Stimulated activated CD8-positive, alpha-beta memory T cell treated with anti-CD3 and anti-CD28 coated beads, Interleukin-15, amount 100 ng/mL, for 1 hour (primary cell): ENCODE results near the gene RNF114.
A peak's percentile ranks its signal among the peaks of the same experiment; 100 is the strongest.

Source experiments
- DNase-seq: peaks from one replicate; pipeline ENCODE4 v3.0.0-alpha.2; 2020; ENCODE audit warnings: low read depth

RNF114 gene

DNA sequence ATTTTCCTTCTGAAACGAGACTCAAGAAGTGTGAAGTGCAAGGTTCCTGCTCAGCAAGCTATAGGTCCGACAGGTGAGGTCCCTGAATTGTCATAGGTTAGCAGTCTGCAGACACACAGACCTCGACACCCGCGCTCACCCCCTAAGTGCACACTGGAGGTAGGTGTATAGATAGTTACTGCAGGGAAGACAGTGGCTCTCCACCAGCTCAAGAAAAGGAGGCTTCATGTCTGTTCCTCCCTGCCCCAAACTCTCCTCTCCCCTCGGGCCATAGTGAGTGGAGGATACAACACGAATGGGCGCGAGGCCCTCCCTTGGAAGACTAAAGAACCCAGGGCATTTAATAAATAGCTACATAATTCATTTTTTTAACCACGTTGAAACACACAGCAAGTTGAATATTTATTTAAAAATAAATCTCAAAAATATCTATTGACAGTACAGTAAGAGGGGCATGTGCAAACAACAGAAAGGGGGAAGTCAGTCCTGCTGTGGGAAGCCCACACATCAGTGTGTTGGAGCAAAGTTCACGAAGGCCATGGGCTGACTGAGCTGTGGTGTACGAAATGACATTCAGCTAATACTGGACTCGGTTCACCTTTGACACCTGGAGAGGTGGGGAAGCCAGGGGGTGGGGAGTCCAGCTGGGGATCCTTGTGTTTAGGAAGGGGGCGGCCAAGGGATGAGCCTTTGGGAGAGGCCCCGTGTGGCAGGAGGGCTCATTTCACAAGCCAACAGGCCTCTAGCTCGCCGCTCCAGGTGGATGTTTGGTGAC, 31.6 kb upstream of the RNF114 start:
- DNase-seq: no peak

DNA sequence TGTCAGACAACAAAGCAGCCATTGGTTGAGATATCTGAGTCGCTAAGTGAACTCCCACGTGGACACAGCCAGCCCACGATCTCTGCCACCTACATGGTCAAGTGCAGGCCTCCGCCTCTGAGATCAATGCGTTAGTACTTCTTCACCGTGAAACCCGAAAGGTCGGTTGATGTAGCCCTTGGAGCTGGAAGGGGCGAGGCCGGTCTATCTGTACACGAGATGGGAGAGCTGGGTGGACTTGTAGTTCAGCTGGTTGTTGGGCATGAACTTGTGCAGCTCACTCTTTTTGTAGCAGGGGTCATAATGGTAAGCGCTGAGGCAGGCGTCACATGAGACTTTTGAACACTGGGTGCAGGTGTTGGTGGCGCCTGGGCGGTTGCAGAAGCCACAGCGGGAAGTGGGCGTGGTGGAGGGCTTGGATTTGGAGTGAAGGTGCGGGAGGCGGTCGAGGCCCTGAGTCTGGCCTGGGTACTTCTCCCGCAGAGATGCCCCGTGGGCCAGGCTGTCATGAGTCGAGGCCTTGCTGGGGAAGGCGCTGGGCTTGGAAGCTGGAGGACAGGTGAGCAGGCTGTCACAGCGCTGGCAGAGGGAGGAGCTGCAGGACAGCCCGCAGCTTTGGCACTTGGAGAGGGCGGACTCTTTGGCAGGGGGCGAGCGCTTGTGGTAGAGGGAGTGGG, 30.6 kb upstream of the RNF114 start:
- no peak for DNase-seq

DNA sequence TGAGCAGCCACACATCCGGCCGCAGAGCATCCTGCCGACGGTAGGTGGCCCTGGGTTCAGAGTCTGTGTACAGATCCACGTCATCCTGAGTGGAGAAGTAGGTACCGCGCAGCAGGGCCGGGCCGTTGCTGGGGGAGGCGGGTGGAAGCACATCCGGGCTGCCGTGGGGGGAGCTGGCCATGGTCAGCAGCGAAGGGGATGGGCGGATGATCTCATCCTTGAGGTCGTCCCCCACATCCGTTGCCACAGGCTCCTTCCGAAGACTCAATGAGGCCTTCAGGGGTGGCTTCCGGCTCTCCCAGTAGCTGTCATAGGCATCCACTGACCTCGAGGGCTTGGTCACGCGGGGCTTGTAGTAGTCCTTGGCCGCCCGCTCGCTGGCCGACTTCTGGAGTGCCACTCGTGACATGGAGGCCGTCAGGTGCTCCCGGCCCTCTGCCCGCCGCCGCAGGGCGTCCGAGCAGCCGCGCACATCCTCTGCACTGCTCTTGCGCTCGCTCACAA, 30.0 kb upstream of the RNF114 start:
- no peak for DNase-seq

DNA sequence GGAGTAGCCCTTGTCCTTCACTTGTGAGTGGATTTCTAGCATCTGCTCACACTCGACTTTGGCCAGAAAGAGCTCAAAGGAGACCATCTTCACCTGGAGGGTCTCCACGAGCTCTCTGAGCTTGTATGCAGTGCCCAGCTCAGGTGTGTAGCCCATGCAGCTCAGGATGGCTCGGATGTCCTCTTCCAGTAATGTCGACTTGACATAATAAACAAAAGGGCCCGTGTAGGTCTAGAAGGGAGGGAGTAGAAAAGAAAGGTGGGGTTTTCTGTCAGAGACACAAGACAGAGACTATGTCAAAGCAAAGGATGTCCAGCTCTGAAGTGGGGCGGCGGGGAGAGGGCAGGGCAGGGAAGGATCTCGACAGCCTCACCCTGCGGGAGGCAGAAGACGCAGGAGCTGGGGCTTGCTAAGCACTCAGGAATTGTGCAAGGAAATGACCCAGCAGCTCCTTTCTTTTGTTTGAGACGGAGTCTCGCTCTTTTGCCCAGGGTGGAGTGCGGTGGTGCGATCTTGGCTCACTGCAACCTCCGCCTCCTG, 29.5 kb upstream of the RNF114 start:
- no peak for DNase-seq

DNA sequence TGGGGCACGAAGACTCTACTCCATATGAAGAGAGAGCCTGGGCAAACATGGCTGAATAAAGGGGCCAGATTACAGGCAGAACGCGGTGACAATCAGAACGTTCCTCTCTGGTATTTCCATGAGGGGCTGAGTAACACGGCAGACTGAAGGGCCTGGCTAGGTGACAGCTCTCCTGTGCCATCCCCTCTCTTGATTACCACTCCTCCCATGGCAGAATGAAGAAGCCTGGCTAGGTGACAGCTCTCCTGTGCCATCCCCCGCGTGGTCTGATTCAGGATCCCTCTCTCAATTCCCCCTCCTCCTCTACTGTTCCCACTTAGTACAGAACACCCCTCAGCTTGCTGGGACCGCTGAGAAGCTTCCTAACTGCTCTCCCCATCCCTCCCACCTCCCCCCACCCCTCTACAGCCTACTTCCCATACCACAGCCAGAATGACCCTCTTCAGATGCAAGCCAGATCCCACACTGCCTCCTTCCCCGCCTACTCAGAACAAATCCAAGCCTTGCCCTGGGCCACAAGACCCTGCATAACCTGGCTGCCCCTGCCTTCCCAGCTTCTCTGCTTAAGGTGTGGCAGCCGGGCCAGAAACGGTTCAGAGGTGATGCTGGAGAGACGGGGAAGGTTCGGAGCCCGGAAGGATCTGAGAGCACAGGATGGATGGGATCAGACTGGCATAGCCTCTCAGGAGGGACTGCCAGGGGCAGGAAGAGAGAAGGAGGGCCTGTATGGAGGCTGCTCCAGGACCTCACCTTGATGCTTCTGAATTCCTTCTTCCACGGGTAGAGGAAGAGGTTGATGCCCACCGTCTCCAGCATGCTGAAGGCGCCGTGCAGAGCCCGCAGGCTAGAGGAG, 28.6 kb upstream of the RNF114 start:
- no peak for DNase-seq

DNA sequence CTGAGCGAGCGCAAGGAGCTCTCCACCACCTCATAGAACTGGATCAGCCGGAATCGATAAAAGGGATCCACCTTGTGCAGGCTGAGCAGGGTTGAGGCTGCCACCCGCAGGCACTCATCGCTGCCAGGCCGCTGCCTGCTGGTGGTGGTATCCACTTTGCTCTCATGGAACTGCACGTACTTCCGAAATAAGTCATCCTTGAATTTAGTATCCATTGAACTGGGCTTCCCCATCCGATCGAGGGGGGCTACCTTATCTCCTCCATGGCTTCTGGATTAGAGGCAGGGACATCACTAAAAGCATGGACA, 28.0 kb upstream of the RNF114 start:
- no peak for DNase-seq

DNA sequence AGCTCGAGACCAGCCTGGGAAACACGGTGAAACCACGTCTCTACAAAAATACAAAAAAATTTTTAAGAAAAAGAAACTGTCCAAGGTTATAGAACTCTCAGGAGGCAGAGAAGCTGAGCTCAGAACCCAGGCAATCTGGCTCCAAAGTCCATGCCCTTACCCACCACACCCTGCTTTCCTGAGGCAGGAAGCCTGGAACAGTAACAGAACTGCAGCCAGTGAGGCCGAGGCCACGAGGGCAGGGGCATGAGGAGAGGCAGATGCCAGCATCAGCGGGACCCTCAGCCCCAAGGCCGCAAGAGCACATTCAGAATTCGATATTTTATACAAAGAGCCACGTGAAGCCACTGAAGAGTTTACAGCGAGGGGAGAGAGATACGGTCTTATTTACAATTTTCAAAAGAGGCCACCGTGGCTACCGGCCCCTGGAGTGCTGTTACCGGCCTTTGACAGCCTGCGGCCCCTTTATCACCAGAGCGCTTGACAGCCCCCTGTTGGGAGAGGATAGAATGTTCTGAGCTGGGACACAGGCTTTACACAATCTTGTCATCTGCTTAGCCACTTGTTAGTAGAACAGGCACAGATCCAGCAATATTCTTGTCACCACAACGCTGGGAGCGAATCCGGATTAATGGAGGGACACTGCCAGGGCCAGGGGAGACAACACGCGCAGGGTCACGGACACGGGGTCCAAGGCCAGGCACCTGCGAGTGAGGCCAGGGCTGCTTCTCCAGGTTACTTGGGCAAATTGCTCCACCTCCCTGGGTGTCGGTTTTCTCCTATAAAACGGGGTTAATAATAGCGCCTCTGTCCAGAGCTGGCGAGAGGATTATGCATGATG, 26.5 kb upstream of the RNF114 start:
- no peak for DNase-seq

DNA sequence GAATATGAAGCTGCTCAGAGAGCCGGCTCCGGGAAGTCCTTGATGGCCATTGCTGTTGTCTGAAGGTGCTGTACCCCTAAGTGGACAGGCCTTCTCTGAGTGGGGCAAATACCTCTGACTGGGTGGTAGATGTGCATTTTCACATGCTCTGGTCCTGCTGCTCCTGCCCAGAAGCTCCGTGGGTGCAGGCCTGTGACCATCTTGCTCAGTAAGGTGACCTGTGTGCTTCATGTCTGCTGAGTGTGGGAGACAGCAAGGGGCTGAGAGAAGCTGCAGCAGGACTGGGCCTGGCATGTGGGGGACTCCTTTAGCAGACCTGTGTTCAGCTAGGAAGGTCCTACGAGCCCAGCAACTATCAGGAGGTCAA, 25.9 kb upstream of the RNF114 start:
- no peak for DNase-seq

DNA sequence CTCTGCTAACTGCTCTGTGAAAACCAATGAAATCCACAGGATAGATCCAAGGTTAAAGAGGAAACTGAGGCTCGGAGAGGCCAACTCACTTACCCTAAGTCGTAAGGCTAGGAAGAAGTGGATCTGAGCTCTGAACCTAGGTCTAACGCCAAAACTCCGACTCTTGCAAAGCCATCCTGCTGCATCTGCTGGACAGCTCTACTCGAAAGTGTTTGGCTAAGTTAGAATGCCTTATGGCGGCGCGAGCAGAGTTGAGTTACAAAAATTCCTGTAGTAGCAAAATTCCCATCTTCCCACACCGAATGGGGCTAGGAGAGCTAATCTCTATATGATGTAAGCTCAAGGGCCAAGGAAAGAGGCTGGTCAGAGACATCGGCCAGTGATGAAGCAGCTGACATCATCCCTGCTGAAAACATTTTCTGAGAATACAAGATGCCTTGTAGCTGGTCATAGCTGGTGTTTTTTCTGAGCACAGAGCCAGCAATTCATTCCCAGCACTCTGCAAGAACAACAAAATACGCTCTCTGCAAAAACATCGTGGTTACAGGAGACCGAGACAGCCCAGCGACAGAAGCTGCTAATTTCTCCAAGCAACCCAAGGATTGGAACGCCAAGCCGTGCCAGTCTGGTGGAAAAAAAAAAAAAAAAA, 22.7 kb upstream of the RNF114 start:
- no peak for DNase-seq

DNA sequence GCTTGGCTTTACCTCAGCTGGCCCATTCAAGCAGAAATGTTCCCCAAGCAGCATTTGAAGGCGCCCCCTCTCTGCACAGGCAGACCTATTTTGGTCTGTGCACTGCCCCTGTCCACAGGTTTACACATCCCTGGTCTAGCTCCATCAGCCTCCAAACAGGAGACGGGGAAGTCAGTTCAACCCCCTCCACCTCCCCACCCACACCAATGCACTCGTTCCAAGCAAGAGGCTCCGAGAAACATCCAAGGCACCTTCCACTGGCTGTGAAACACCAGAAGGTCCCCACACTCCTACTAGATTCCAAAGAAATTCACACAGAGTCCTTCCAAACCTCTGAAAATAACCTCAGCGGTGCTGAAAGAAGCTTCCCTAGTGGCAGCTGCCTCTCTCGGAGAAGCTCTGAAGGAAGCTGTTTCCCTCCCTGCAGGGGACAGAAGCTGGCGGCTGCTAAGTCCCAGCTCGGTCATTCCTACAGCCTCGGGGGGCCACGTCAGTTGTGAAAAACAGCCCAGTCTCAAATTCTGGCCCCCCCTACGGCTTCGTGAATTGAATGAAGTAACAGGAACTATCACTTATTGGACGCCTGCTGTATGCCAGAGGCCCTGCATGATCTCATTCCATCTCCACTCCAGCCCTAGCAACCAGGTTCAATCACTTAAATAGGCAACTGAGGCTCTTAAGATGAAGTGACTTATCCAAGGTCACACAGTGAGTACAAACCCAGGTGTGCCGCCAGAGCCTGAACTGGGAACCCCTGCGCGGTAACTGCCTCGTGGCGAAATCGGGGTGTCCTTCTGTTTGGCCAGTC, 21.7 kb upstream of the RNF114 start:
- DNase-seq: no peak

DNA sequence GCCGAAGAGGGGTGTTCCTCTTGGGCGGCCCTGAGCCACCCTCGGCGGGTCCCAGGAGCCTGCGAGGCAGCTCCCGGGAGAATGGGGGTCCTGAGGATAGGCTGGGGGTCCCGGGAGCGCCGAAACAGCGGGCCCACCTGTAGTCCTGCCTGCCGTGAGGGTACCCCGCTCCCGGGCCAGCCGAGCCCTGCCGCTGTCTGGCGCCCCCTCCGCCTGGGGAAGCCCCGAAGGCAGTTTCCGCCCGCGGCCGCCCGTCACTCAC, 21.1 kb upstream of the RNF114 start:
- DNase-seq: no peak

DNA sequence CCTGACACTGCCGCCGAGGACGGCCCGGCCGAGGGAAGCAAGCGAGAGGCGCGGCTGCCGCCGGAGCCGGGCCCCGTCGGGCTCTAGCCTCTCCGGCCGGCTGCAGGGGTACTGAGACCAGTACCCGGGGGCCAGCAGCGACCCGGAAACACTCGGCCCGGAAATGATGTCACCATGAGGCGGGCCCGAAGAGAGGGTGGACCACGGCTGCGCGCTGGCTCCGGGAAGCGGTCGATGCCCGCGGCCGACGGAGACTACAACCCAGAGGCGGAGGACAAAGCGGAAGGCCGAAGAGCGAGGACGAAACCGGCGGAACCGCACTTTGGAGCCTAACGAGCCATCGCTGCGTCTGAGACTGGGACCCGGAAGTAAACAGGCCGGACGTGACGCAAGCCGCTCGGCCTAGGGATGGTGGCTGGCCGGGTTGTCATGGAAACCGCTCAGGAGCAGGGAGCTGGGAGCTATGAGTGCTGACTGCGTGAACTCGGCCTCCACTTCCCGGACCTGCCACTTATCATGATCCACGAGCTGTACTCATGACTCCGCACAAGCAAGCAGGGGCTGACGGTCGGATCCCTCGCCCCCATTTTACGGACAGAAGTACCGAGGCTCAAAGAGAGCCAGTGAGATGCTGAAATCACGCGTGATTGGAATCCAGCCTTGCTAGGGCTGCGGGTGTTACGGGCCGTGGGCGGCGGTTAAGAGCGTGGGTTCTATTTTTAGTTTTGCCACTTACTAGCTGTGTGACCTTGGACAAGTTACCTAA, 20.6 kb upstream of the RNF114 start, which contains the start of gene SPATA2:
Gene SPATA2 (minus strand): TSS at position 150 of the 766 bp plus-strand sequence. CDS start 7,039 bp downstream, outside the sequence.
- peak; percentile 88 for DNase-seq

DNA sequence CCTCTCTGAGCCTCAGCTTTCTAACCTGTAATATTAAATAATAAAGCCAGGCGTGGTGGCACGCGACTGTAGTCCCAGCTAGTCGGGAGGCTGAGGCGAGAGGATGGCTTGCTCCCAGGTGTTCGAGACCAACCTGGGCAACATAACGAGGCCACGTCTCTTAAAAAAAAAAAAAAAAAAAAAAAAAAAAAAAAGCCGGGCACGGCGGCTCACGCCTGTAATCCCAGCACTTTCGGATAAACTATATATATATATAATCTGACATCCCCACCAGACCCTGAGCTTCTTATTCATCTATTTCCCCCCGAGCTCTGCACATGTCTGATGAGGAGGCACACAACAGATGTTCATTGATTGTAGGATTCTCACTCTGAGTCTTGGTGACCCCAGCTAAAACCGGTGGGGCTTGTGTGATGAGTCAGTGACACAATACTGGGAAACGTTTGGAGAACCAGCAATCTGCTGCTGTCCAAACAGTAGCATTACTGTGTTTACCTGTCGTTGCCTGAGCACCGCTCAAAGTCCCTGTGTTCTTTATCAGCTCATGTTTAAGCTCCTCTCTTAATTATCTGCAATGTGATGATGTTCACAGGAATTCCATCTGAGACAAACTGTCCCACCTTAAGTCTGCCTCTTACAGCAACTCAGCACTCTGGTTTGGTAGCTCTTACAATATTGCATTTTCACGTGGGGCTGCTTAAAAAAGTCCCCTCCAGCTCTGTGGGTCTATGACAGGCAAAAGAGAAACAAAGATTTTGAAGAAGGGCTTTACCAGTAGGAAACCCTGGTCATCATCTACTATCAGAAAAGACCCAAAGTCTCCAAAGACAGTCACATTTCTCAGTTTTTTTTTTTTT, 19.8 kb upstream of the RNF114 start:
- DNase-seq: no peak

DNA sequence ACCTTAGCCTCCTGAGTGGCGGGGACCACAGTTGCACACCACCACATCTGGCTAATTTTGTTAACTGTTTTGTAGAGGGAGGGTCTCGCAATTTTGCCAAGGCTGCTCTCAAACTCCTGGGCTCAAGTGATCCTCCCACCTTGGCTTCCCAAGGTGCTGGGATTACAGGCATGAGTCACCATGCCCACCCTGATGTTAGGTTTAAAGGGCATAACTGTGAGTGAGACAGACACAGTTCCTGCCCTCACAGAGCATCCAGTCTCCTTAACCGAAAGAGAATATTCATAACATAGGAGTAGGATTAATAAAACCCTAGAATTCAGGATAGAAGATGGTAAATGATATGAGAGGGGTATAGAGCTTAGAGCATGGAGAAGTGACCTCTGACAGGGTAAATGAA, 17.8 kb upstream of the RNF114 start:
- no peak for DNase-seq

DNA sequence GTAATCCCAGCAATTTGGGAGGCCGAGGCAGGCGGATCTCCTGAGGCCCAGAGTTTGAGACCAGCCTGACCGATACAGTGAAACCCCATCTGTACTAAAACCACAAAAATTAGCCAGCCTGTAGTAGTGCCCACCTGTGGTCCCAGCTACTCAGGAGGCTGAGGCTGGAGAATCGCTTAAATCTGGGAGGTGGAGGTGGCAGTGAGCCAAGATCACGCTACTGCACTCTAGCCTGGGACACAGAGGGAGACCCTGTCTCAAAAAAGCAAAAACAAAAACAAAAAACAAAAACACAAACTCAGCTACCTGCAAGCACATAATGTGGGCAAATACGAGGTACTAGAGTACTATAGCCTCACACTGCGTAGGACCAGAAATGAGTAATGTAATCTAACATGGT, 17.2 kb upstream of the RNF114 start:
- DNase-seq: no peak

DNA sequence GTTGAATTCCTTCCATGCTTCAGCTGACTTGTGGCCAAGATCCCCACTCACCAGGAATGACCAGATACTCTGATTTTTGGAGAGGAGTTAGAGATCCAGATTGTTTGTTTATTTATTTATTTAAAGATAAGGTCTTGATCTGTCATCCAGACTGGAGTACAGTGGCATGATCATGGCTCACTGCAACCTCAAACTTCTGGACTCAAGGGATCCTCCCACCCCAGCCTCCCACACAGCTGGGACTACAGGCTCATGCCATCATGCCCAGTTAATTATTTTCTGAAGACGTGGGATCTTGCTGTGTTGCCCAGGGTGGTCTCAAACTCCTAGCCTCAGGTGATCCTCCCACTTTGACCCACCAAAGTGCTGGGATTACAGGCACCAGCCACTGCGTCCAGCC, 16.7 kb upstream of the RNF114 start:
- DNase-seq: no peak

DNA sequence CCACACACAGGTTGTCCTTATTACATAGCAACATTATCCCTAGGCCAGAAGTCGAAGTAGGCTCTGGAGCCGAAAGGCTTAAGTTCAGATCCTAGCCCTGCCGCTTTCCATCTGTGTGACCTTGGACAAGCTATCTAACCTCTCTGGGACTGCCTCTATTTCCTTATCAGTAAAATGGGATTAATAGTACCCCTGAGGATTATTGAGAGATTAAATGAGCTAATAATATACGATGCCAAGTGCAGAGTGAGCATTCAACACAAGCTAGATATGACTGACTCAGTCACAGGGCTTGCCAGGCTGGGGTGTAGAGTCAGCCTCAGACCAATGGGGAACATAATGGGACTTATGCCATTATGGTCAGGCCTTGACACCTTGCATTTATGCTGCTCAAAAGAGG, 11.9 kb upstream of the RNF114 start:
- DNase-seq: no peak

DNA sequence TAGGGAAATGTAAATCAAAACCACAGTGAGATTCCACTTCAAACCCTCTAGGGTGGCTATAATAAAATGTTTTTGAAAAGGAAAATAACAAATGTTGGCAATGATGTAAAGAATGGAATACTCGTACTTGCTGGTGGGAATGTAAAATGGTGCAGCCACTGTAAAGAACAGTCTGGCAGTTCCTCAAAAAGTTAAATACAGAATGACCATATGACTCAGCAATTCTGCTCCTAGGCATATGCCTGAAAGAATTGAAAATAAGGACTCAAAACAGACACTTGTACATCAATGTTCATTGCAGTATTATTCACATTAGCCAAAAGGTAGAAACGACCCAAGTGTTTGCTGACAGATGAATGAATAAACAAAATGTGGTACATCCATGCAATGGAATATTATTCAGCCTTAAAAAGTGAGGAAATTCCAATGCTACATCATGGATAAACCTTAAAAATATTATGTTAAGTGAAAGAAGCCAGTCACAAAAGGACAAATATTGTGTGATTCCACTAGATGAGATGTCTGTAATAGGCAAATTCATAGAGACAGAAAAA, 10.2 kb upstream of the RNF114 start:
- DNase-seq: no peak
